HG03520 (cell line): Measurements from ENCODE around the gene PCOLCE2.

Experiments
- ATAC-seq: cut with Tn5 transposase; IDR thresholded peaks from one replicate; pipeline ENCODE4 v1.9.1; 2021; ENCODE audit warnings: mild to moderate bottlenecking, moderate library complexity; ENCODE audit not compliant: unreplicated experiment

The PCOLCE2 gene

DNA sequence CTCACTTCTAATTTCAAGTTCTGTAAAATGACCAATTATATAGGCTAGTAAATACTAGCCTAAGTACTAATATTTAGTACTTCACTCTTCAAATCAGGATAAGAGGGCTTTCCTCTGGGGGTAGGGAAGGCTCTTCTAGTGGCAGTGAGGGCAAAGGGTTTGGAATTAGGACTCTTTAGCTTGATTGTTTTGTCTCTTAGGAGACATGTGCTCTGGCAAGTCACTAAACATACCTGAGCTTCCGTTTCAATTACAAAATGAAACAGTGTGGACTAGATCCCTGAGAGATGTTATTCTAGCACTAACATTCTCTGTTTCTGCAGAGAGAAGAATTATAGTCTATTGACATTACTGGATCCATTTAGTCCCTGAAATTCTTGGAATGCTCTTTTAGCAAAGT, 71.5 kb downstream of the PCOLCE2 start:
- ATAC-seq, result no peak

DNA sequence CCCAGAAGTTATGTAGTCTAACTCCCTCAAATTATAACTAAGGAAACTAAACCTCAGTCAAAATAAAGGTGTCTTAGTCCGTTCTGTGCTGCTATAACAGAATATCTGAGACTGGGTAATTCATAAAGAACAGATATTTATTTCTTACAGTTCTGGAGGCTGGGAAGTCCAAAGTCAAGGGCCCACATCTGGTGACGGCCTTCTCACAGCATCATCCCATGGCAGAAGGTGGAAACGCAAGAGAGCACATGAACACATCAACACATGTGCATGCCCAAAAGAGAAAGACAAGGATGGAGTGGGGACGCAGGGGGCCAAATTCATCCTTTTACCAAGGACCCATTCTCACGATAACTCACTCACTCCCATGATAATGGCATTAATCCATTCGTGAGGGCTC, 73.1 kb downstream of the PCOLCE2 start:
- ATAC-seq, result no peak

DNA sequence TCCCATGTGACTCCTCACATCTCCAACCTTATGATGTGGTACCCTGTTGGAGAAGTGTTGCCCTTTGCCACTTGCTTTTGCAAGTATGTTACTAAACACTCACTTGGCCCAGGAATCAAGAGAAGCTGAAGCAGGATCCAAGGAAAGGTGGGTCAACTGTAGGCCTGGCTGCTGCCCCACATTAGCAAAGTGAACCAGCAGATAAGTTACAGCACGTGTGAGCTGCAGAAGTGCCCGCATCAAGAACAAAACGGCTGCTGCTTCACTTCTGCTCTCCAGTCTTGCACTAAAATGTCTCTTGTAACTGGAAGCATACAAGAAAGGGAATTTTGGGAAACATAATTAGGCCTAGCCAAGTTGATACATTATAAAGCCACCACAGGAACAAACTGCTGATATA, 79.6 kb downstream of the PCOLCE2 start:
- no peak for ATAC-seq

DNA sequence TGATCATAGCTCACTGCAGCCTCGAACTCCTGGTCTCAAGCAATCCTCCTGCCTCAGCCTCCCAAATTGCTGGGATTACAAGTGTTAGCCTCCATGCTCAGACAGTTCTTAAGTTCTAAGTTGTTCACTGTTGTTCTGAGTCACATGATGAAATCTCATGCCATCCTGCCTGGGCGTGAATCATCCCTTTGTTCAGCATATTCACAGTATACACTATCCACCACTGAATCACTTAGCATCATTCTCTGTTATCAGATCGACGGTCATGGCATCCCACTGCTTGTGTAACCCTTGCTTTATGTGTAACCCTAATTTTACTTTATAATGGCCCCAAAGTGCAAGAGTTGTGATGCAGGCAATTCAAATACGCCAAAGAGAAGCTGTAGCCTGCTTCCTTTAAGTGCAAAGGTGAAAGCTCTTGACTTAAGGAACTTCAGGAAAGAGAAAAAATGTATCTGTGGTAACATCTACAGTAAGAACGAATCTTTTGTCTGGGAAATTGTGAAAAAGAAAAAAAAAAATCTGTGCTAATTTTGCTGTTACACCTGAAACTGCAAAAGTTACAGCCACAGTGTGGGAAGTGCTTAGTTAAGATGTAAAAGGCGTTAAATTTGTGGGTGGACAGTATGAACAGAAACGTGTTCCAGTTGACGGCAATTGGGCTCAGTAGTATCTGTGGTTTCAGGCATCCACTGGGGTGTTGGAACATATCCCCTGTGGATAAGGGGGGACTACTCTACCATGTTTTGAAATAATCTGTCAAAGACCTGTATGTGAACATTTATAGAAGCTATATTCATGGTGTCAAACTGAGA, 80.6 kb downstream of the PCOLCE2 start:
- no peak for ATAC-seq

DNA sequence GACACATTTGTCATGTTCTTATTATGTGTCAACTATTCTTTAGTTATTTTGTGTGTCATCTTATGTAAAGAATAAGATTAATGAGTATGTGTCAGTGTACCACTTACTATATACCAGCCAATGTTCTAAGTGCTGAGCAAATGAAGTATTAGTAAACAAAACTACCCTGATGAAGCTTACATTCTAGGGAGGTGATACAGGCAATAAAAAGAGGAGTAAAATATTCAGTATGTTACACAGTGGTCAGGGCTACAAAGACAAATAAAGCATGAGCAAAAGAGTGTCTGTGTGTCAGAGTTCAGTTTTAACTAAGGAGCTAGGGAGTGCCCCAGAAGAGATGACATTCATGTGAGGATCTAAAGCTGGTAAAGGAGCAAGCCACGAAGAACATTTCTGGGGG, 86.0 kb downstream of the PCOLCE2 start:
- ATAC-seq, result no peak

DNA sequence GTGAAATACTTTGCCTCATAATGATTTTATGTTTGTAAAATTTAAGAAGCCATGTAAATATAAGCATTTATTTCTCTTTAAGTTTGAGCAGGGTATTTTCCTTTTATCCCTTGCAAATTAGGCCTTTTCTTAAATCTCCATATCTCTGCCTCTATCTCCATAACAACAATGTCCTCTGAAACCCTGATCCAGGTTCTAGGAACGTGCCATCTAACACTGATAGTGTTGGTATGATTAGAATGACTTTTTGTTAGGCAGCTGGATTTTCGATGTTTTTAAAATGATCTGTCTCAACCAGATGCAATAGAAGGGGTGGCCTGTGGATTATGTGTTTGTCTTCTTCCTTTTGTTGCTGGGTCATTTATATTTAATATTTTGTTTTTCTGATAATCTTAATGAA, 87.1 kb downstream of the PCOLCE2 start:
- no peak for ATAC-seq

DNA sequence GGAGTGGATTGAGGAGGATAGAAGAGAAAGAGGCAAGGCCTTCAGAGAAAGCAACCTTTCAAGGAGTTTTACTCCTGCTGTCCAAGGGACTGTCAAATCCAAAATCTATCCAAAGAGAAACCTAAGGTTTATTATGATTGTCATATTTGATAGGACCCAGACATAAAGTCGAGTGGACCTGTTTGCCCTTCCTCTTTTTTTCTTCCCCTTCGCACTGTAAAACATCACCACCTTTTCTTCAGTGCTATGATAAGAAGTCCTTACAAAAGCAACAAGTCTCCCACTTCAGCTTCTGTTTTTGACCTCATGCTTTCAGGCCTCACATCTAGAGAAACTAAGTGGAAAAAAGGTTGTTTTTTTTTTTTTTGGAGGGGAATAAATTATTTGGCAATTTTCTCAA, 92.1 kb downstream of the PCOLCE2 start:
- no peak for ATAC-seq

DNA sequence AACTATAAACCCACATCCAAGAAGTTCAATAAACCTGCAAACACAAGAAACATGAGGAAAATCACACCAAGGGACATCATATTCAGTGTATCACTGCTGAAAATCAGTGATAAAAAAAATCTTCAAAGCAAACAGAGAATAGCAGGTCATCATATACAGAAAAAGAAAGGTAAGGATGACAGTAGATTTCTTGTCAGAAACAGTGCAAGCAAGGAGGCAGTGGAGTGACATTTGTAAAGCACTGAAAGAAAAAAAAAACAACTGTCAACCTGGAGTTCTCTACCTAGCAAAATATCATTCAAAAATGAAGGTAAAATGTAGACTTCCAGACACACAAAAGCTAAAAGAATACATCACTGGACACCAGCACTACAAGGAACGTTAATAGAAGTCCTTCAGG, 93.6 kb downstream of the PCOLCE2 start:
- ATAC-seq, result no peak

DNA sequence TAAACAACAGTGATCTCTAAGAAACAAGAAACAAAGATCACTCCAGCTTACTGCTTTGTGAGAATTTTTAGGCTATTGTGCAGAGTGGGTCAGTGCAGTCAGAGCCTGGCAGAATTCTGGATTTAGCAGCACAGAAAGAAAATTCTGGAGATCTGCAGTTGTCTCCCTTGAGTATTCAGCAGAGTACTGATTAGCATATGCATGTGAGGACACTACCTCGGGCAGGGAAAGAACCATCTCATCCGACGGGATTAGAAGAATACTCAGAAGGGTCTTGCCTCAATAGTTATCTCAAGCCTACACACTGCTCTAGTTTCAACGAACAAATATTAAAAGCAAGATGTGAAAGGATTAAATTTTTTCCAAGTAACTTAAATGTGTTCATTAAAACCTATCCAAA, 94.4 kb downstream of the PCOLCE2 start:
- ATAC-seq, result no peak

DNA sequence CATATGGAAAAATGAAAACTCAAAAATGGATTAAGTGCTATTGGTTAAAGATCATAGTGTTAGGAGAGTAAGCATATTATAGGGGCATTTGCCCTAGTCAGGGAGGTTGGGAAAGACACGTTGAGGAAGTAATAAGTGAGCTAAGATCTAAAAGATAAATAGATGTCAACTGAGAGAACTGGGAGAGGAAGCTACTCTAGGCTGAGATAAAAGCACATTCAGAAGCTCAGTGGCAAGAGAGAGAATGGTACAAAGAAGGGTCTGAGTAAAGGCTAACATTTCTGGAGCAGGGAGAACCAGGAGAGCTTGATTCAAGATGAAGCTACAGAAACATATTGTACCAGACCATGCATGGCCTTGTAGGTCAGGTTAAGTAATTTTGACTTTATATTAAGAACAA, 101.2 kb downstream of the PCOLCE2 start:
- ATAC-seq, result no peak

DNA sequence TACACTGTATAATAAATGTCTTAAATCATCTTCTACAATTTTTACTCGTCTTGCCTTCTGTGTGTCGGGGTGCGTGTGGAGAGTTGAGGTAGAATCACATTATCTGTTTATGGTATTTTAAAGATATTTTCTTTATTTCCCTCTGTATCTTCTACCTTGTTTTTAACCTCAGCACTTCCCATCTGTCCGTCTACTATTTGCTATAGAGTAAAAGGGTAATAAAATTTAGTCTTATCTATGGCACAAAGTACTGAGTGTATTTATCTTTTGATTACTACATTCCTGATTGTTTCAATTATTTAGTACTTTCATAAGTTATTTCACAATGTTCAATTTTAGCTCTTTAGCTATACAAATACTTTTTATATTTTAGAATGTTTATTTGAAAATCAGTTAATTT, 102.9 kb downstream of the PCOLCE2 start:
- ATAC-seq, result no peak

DNA sequence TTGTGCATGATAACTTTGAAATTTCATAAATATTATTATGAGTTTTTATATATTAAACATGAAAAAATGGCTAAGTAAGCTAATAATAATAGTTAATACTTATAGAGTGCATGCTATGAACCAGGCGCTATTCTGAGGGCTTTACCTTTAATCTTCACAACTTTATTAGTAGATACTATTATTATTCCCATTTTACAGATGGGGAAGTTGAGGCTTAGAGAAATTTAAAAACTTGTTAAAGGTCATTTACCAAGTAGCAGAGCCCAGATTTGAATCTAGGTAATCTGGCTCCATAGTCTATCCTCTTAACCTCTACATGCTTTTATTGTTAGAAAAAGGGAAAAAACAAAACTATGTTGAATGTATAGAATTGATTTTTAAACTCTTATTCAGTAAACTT, 104.7 kb downstream of the PCOLCE2 start:
- ATAC-seq, result no peak

DNA sequence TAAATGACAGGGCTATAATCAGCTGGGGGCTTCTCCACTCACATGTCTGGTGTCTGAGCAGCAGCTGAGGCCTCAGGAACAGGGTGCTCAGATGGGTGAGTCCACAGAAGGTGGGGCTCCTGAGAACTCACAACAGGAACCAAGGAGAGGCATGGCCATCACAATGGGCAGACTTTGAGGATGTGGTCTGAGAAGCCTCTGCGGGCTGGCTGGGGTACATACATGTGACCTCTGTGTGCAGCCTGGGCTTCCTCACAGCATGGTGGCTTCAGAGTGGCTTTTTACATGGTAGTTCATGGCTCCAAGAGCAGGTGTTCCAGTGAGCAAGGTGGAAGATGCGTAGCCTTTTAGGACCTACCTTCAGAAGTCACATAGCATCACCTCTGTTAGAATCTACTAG, 106.3 kb downstream of the PCOLCE2 start:
- ATAC-seq, result no peak

DNA sequence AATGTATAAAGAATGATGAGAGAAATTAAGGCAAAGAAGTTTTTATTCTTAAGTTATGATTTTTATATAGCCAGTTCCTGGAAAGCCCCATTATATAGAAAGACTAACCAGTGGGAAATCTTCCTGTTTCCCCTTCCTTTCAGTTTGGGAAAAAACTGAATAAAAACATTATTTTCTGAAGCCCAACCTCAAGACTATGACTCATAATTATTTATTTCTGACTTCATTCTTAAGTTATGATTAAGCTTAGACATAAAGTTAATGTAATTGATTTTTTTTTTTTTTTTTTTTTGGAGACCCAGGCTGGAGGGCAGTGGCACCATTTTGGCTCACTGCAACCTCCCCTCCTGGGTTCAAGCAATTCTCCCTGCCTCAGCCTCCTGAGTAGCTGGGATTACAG, 109.3 kb downstream of the PCOLCE2 start:
- no peak for ATAC-seq

DNA sequence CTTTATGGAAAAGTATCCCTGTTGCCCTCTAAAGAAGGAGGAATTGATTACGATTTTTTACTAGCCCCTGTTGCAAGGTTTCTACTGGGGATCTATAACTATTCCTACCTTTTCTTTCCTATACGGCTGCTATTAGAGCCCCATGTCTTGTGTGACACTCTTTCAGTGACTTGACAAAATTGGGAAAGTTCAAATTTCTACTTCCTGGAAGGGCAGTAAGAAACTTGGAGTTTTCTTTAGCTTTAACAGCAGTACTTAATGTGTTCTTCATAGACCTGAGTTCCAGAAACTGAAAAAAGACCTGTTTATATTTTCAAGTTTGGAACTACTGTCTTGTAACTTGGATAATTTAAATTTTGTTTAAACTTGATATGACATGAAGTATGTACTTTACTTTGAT, 110.3 kb downstream of the PCOLCE2 start:
- ATAC-seq, result no peak

DNA sequence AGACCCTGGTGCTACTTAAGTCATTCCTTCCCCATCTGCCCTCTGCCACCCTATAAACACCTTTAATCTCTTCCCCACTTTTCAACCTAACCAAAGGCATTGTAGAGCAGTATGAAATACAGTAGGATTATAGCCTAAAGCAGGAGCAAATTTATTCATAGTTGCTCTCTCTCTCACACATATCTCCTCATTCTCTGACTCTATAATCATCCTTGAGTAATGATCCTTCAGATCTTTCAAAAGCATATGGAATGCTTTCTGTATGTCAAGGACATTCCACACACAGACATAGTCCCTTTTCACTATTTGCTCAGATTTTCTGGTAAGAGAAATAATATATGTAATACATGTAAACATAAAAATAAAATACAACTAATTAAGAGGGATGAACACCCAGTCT, 111.0 kb downstream of the PCOLCE2 start:
- ATAC-seq, result no peak

DNA sequence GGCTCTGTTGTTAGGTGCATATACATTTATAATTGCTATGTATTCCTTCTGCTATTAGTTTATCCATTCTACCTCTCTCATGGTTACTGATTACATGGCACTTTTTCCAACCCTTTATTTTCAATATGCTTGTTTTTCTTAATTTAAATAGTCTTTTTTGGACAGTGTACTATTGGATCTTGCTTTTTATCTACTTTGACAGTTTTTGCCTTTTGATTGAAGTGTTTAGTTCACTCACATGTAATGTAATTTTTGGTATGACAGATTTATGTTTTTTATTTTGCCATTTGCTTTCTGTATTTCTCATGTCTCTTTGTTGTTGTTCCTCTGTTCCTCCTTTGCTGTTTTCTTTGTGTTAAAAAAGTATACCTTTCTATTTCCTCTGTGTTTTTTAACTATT, 120.5 kb downstream of the PCOLCE2 start:
- ATAC-seq, result no peak
